Ascending aorta (tissue), 2 donors: ENCODE measurements around the gene ABCC2. TPM values are rescaled to one million over a fixed set of nuclear protein-coding genes. Genes with fewer than 3 reads are reported as not detected.

Experiments used
- DNase-seq, 2 donors: peaks; one replicate each; pipeline ENCODE4 v3.0.0-alpha.2; 2019; ENCODE audit warnings: low spot score in 2 of 2
- H3K27ac ChIP-seq, 2 donors: fragments of 200-600 bp; sonication (generic); one replicate each; pipeline ENCODE4 v1.5.1; 2016 to 2017; ENCODE audit warnings: mild to moderate bottlenecking in 1 of 2
- H3K27me3 ChIP-seq: fragments of 200-600 bp; sonication (generic); one replicate; pipeline ENCODE4 v1.5.1; 2017
- H3K36me3 ChIP-seq, 2 donors: fragments of 200-600 bp; sonication (generic); one replicate each; pipeline ENCODE4 v1.5.1; 2016
- H3K4me1 ChIP-seq, 2 donors: fragments of 200-600 bp; sonication (generic); one replicate each; pipeline ENCODE4 v1.5.1; 2016 to 2017; ENCODE audit warnings: mild to moderate bottlenecking in 1 of 2
- H3K4me3 ChIP-seq, 2 donors: fragments of 200-600 bp; sonication (generic); one replicate each; pipeline ENCODE4 v1.5.1; 2016 to 2017; ENCODE audit warnings: mild to moderate bottlenecking in 1 of 2
- H3K9me3 ChIP-seq, 2 donors: fragments of 200-600 bp; sonication (generic); one replicate each; pipeline ENCODE4 v1.5.1; 2016
- intact Hi-C: fragments of 100-400 bp; cut with DNase I; formaldehyde crosslinking; loops from one replicate; pipeline ENCODE4 v1.15.1; 2023
- total RNA-seq: library from RNA; depleted of rRNA; stranded (reverse); fragments of >200 nt; gene quantifications from one replicate; pipeline ENCODE4 v1.1.0, GENCODE V29; 2016
- TF ChIP-seq, protein P1 (sequence below), 3 experiments: fragments of 200-600 bp in 2 of 3; fragments of 450-650 bp in 1 of 3; sonication (generic) in 2 of 3; IDR thresholded peaks; one replicate each; pipeline ENCODE4 v1.5.1; 2016 to 2019; ENCODE audit warnings: antibody characterized with exemption in 3 of 3, mild to moderate bottlenecking in 1 of 3, moderate library complexity in 1 of 3

ABCC2 gene
- total RNA-seq, 1 donor from 2014 or later, result 0.96 TPM

- TF ChIP-seq, protein P1, sequence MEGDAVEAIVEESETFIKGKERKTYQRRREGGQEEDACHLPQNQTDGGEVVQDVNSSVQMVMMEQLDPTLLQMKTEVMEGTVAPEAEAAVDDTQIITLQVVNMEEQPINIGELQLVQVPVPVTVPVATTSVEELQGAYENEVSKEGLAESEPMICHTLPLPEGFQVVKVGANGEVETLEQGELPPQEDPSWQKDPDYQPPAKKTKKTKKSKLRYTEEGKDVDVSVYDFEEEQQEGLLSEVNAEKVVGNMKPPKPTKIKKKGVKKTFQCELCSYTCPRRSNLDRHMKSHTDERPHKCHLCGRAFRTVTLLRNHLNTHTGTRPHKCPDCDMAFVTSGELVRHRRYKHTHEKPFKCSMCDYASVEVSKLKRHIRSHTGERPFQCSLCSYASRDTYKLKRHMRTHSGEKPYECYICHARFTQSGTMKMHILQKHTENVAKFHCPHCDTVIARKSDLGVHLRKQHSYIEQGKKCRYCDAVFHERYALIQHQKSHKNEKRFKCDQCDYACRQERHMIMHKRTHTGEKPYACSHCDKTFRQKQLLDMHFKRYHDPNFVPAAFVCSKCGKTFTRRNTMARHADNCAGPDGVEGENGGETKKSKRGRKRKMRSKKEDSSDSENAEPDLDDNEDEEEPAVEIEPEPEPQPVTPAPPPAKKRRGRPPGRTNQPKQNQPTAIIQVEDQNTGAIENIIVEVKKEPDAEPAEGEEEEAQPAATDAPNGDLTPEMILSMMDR (IDR thresholded peaks at IDR 0.05), result no peak
- H3K4me3 ChIP-seq, result no peak overlapping the region
- H3K9me3 ChIP-seq, result no peaks in the 10 kb centered on the region
- intact Hi-C loops, result no loop called here
- H3K36me3 ChIP-seq, result no peaks in the 10 kb centered on the region
- H3K4me1 ChIP-seq, result no peaks in the 10 kb centered on the region
- no peak overlapping the region for H3K27ac ChIP-seq
- H3K27me3 ChIP-seq, result no peaks in the 10 kb centered on the region
- DNase-seq, result no peak
These were observed 29.7 kb downstream of the ABCC2 start for GRCh38 chr10:99812177-99812576.

DNA sequence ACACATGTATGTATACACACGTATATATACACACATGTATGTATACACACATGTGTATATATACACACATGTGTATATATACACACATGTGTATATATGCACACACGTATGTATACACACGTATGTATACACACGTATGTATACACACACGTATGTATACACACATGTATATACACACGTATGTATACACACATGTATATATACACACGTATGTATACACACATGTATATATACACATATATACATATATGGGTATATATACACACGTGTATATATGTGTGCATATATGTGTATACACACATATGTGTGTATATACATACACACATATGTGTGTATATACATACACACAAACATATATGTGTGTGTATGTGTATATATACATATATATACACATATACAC is 31.7 kb downstream of the ABCC2 start:
- Histone ChIP-seq H3K4me1 (no peaks in the 10 kb centered on the region), H3K9me3 (no peaks in the 10 kb centered on the region), H3K27ac (no peak overlapping the region), H3K36me3 (no peaks in the 10 kb centered on the region), H3K27me3 (no peaks in the 10 kb centered on the region), H3K4me3 (no peak overlapping the region)
- TF ChIP-seq, protein P1 (IDR thresholded peaks at IDR 0.05), result no peak
- intact Hi-C loops, result no loop called here
- DNase-seq, result no peak

DNA sequence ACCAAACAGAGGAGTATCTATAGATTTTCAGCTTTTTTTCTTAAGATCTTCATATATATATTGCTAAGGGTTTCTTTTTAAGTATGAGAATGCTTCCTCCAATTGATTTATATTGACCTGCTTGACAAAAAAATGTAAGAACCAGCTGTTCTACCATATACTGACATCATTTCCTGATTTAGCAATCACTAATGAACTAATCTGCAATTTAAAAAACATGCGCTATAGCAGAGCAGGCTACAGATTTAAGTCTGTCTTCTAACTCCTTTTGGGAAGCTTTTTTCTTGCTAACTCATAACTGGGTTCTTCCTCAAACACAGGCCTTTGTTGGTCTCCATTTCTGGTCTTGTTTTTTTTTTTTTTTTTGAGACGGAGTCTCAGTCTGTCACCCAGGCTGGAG is 33.2 kb downstream of the ABCC2 start:
- TF ChIP-seq, protein P1 (IDR thresholded peaks at IDR 0.05), result no peak
- no peaks in the 10 kb centered on the region for H3K4me1 ChIP-seq
- H3K4me3 ChIP-seq, result no peak overlapping the region
- no peaks in the 10 kb centered on the region for H3K27me3 ChIP-seq
- intact Hi-C loops, result no loop called here
- H3K27ac ChIP-seq, result no peak overlapping the region
- DNase-seq, result no peak
- H3K36me3 ChIP-seq, result no peaks in the 10 kb centered on the region
- no peaks in the 10 kb centered on the region for H3K9me3 ChIP-seq

GRCh38 chr10:99827936-99828335 is 45.5 kb downstream of the ABCC2 start:
- Histone ChIP-seq H3K9me3 (no peaks in the 10 kb centered on the region), H3K4me3 (no peak overlapping the region), H3K27me3 (no peaks in the 10 kb centered on the region), H3K36me3 (no peaks in the 10 kb centered on the region), H3K27ac (no peak overlapping the region), H3K4me1 (no peaks in the 10 kb centered on the region)
- no peak for DNase-seq
- intact Hi-C loops, result no loop called here
- TF ChIP-seq, protein P1 (IDR thresholded peaks at IDR 0.05), result no peak

- intact Hi-C loops, result no loop called here
- Histone ChIP-seq H3K4me1 (no peaks in the 10 kb centered on the region), H3K27me3 (no peaks in the 10 kb centered on the region), H3K9me3 (no peaks in the 10 kb centered on the region), H3K4me3 (no peak overlapping the region), H3K36me3 (no peaks in the 10 kb centered on the region), H3K27ac (no peak overlapping the region)
- DNase-seq, result no peak
- TF ChIP-seq, protein P1 (IDR thresholded peaks at IDR 0.05), result no peak
These were observed 46.0 kb downstream of the ABCC2 start for GRCh38 chr10:99828464-99828863.

DNA sequence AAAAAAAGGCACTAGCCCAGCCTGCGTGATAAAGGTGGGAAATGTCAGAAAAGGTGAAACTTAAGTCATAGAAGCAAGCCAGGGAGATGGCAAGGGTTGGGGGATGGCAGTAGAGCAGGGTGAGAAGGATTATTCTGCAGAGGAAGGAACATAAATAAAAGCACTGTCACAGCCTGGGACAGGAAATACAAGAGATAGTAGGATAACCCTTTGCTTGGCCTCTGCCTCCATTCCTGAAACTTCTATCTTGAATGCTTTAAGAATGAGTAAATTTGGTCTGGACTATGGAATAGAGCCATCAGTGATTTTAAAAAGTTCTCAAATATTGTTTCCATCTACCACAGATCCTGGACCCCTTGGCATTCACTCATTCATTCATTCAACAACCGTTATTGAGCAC is 50.0 kb downstream of the ABCC2 start:
- no peak for DNase-seq
- TF ChIP-seq, protein P1 (IDR thresholded peaks at IDR 0.05), result no peak
- H3K27ac ChIP-seq, result no peak overlapping the region
- H3K4me3 ChIP-seq, result no peak overlapping the region
- intact Hi-C loops, result no loop called here
- no peaks in the 10 kb centered on the region for H3K36me3 ChIP-seq
- H3K9me3 ChIP-seq, result no peaks in the 10 kb centered on the region
- no peaks in the 10 kb centered on the region for H3K4me1 ChIP-seq
- no peaks in the 10 kb centered on the region for H3K27me3 ChIP-seq
